Measurements from ENCODE around the gene SRPX. TPM values are rescaled to one million over a fixed set of nuclear protein-coding genes. Genes with fewer than 3 reads are reported as not detected.
A peak's percentile ranks its signal among the peaks of the same experiment; 100 is the strongest.

The SRPX gene
- total RNA-seq, 4 donors from 2014 or later: 64.0 to 165 (median 135) TPM

GRCh38 chrX:38172596-38172995 lies 48.1 kb downstream of the SRPX start:
- no peak overlapping the region for H3K27ac ChIP-seq
- peaks cover 0 to 7% of the 10 kb centered on the region in 2 donors for H3K27me3 ChIP-seq
- H3K4me3 ChIP-seq: no peak overlapping the region
- WGBS, 2 donors: 71 to 74% methylated on average over 3 of the region's 3 CpGs
- no peaks in the 10 kb centered on the region for H3K36me3 ChIP-seq
- DNase-seq (ENCODE audit: low spot score in 2 of 2): no peak
- H3K4me1 ChIP-seq: no peaks in the 10 kb centered on the region
- no peaks in the 10 kb centered on the region for H3K9me3 ChIP-seq
- TF ChIP-seq POLR2A (IDR thresholded peaks at IDR 0.05) (no peak), EP300 (IDR thresholded peaks at IDR 0.05) (no peak), CTCF (IDR thresholded peaks at IDR 0.05) (no peak)

DNA sequence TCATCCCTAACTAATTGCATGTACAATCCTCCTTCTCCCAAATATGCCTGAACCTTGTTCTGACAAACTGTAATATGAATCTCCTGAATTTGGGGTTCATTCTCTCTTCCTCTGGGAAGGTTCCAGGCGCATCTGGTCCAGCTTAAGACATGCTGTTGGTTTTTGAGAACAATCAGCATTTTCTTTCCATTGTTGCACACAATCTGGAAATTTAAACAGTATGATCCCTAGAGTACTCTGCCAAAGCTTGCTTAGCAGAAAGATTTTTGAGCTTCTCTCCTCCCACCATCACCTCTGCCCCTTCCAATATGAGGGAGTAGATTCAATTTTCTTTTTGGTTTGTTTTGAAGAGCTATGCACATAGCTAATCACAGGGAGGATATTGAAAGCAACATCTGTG lies 50.1 kb downstream of the SRPX start:
- 50 to 71% methylated on average over 1 of the region's 1 CpG for WGBS, 2 donors
- H3K4me3 ChIP-seq: no peak overlapping the region
- H3K27me3 ChIP-seq: no peaks in the 10 kb centered on the region
- DNase-seq (ENCODE audit: low spot score in 2 of 2): no peak
- H3K36me3 ChIP-seq: no peaks in the 10 kb centered on the region
- no peaks in the 10 kb centered on the region for H3K9me3 ChIP-seq
- no peak for TF ChIP-seq EP300 (IDR thresholded peaks at IDR 0.05)
- no peaks in the 10 kb centered on the region for H3K4me1 ChIP-seq
- H3K27ac ChIP-seq: no peak overlapping the region

DNA sequence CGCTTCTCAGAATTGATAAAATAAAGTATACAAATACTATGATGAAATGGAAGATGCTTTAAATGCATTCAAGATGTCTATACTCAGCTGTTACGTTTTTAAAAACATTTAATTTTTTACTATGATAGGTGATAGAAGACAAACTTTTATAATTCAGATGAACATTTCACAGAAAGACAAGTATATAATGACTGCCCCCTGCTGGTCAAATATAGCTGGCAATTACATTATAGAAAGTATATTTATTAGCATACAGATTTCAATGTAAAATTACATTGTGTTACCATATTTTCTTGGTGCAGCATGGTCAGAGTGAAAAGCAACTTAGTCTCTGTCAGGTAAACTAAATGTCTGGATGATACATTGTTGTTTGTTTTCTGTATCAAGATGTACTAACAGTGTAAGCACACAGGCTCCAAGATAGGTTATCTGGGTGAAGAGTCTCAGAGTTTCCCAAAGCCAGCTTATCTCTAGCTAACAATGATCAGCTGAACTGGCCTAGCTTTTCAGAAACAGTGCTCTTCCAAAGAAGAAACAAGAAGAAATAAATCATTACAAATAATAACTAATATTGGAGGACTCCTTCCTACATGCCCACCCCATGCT lies 54.1 kb downstream of the SRPX start:
- DNase-seq (ENCODE audit: low spot score in 2 of 2): peak in 1 of 2 donors; percentile 54
- no peak overlapping the region for H3K4me3 ChIP-seq
- H3K9me3 ChIP-seq: no peaks in the 10 kb centered on the region
- no peak for TF ChIP-seq EP300 (IDR thresholded peaks at IDR 0.05)
- TF ChIP-seq CTCF (IDR thresholded peaks at IDR 0.05): peak; percentile 36 to 49 (median 40)
- no peak for TF ChIP-seq POLR2A (IDR thresholded peaks at IDR 0.05)
- no peaks in the 10 kb centered on the region for H3K36me3 ChIP-seq
- H3K4me1 ChIP-seq: no peaks in the 10 kb centered on the region
- no peak overlapping the region for H3K27ac ChIP-seq
- no peaks in the 10 kb centered on the region for H3K27me3 ChIP-seq
- 43 to 47% methylated on average over 2 of the region's 2 CpGs for WGBS, 2 donors

GRCh38 chrX:38165023-38165422 lies 55.6 kb downstream of the SRPX start:
- no peak overlapping the region for H3K4me3 ChIP-seq
- no peaks in the 10 kb centered on the region for H3K27me3 ChIP-seq
- no peak for TF ChIP-seq CTCF (IDR thresholded peaks at IDR 0.05)
- TF ChIP-seq POLR2A (IDR thresholded peaks at IDR 0.05): no peak
- TF ChIP-seq EP300 (IDR thresholded peaks at IDR 0.05): no peak
- no peaks in the 10 kb centered on the region for H3K36me3 ChIP-seq
- no peak for DNase-seq (ENCODE audit: low spot score in 2 of 2)
- H3K27ac ChIP-seq: no peak overlapping the region
- no peaks in the 10 kb centered on the region for H3K4me1 ChIP-seq
- 53 to 79% methylated on average over 1 of the region's 1 CpG for WGBS, 2 donors
- no peaks in the 10 kb centered on the region for H3K9me3 ChIP-seq

DNA sequence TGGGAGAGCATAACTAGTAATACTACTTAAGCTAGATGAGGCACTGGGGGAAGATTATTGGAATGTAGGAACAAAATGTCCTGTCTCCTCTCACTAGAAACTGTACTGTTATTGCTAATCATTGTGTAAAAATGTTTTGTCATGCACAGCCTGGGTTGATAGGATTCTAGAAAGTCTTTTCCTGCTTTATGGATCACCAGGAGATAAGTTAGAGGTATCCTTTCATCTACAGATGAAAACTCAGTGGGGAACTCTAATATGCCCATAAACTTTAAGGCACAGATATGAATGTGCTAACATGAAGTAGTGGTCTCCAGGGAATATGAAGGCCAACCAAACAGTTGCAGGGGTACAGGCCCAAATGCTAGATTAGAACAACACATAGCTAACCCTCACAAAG lies 57.5 kb downstream of the SRPX start:
- no peaks in the 10 kb centered on the region for H3K27me3 ChIP-seq

More for the DNA sequence above, 57.5 kb downstream of the SRPX start:
- Histone ChIP-seq H3K36me3 (no peaks in the 10 kb centered on the region), H3K9me3 (no peaks in the 10 kb centered on the region), H3K27ac (no peak overlapping the region), H3K4me3 (no peak overlapping the region), H3K4me1 (no peaks in the 10 kb centered on the region)
- no peak for TF ChIP-seq EP300 (IDR thresholded peaks at IDR 0.05)
- no peak for TF ChIP-seq CTCF (IDR thresholded peaks at IDR 0.05)
- no peak for TF ChIP-seq POLR2A (IDR thresholded peaks at IDR 0.05)
- no peak for DNase-seq (ENCODE audit: low spot score in 2 of 2)

Data from tibial nerve (tissue), 4 donors.